ENCODE measurements around the gene PGAP3.
A peak's percentile ranks its signal among the peaks of the same experiment; 100 is the strongest.

The PGAP3 gene

DNA sequence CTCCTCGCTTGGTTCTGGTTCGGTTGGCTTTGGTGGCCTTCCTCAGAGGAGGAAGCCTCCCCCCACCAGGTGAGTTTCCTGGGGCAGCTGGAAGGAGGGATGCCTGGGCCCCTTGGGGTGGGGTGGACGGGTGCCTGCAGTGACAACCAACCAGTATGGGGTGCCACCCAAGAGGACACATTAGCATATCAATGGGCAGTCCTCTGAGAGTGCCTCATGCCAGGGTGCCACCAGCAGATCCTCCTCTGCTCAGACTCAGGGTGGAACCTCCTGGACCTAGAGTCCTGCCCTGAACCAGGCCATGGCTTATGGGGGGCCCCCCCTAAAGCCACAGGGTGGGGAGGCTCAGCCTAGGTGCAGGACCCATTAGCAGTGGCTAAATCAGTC, 58.4 kb downstream of the PGAP3 start:
- Histone ChIP-seq H3K36me3 (ENCODE audit: control insufficient read depth in 1 of 2, insufficient read depth in 2 of 2, low read depth in 1 of 2, low read length in 2 of 2) (no peaks in the 10 kb centered on the region), H2BK15ac (ENCODE audit: low read depth, poor library complexity, severe bottlenecking) (no peak overlapping the region), H3K79me1 (replicated peaks; ENCODE audit: low read length, poor library complexity, severe bottlenecking) (no peaks in the 10 kb centered on the region), H4K8ac (ENCODE audit: low read length) (no peak overlapping the region), H2AFZ (ENCODE audit: low read depth, low read length) (no peak overlapping the region), H2AK5ac (ENCODE audit: low read length, severe bottlenecking) (no peak overlapping the region), H3K27ac (ENCODE audit: low read length, poor library complexity, severe bottlenecking) (no peak overlapping the region), H3K4me1 (ENCODE audit: control insufficient read depth, insufficient read depth, low read depth, low read length) (peaks cover 24% of the 10 kb centered on the region), H2BK12ac (ENCODE audit: low read length in 2 of 2) (no peak overlapping the region), H3K4me3 (ENCODE audit: insufficient read depth in 1 of 2, low read depth in 1 of 2, low read length in 2 of 2) (no peak overlapping the region), H3K4me2 (ENCODE audit: low read length, poor library complexity, severe bottlenecking) (no peak overlapping the region), H2BK120ac (ENCODE audit: low read depth, low read length) (no peak overlapping the region), H3K14ac (ENCODE audit: low read length in 2 of 2) (no peak overlapping the region), H3K4ac (ENCODE audit: low read depth in 1 of 2, low read length in 2 of 2) (no peak overlapping the region), H3K9me3 (ENCODE audit: control insufficient read depth, low read length) (no peaks in the 10 kb centered on the region), H2BK5ac (ENCODE audit: low read depth, low read length, poor library complexity, severe bottlenecking) (no peak overlapping the region), H3K27me3 (ENCODE audit: control insufficient read depth in 1 of 2, insufficient read depth in 1 of 2, low read length in 2 of 2) (peaks cover 74 to 79% of the 10 kb centered on the region in 2 experiments), H4K91ac (ENCODE audit: low read length) (no peak overlapping the region), H3K18ac (ENCODE audit: low read depth in 1 of 2, low read length in 2 of 2) (no peak overlapping the region), H3K9ac (ENCODE audit: low read length) (no peak overlapping the region), H3K23ac (ENCODE audit: low read length in 2 of 2) (no peak overlapping the region)
- WGBS = 50% methylated on average over 2 of the region's 3 CpGs
- no peak for DNase-seq

DNA sequence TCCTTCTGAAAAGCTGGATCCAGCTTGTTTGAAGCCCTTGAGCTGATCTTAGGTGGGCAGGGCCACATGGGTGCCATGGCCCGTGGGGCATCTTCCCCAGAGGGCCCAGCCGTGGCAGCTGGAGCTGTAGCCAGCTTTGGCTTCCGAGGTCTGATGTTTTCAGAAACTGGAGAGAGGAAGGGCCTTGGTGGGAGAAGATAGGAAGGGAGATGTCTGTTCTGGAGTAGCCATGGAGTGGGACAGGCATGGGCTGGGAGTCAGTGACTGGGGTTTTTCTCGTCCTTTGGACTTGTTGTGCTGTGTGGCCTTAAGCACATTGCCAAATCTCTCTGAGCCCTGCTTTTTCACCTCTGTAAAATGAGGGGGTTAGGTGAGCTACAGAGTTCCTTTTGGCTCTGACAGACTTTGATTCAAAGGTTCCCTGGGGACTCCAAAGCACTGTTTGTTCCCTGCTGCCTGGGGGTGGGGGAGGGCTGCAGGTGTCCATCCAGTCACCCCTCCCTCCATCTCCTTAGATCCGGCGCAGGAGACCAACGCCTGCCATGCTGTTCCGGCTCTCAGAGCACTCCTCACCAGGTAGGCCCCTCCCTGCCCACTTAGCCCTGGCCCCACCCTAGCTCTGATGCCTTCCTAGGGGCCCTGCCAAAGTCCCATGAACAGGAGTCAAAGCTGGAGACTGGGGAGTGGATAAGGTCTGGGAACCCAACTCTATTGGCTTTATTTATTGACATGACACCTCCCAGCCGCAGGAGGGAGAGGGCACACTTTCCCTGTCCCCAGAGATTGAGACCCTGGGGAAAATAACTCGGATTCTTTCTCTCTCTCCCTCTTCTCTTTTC, 59.0 kb downstream of the PGAP3 start:
- Histone ChIP-seq H2BK15ac (ENCODE audit: low read depth, poor library complexity, severe bottlenecking) (no peak overlapping the region), H2BK12ac (ENCODE audit: low read length in 2 of 2) (no peak overlapping the region), H3K9ac (ENCODE audit: low read length) (no peak overlapping the region), H3K14ac (ENCODE audit: low read length in 2 of 2) (no peak overlapping the region), H2AK5ac (ENCODE audit: low read length, severe bottlenecking) (no peak overlapping the region), H4K8ac (ENCODE audit: low read length) (no peak overlapping the region), H3K4me2 (ENCODE audit: low read length, poor library complexity, severe bottlenecking) (no peak overlapping the region), H2BK5ac (ENCODE audit: low read depth, low read length, poor library complexity, severe bottlenecking) (no peak overlapping the region), H2BK120ac (ENCODE audit: low read depth, low read length) (no peak overlapping the region), H3K4me3 (ENCODE audit: insufficient read depth in 1 of 2, low read depth in 1 of 2, low read length in 2 of 2) (no peak overlapping the region), H3K9me3 (ENCODE audit: control insufficient read depth, low read length) (no peaks in the 10 kb centered on the region), H2AFZ (ENCODE audit: low read depth, low read length) (no peak overlapping the region), H4K91ac (ENCODE audit: low read length) (no peak overlapping the region), H3K4me1 (ENCODE audit: control insufficient read depth, insufficient read depth, low read depth, low read length) (peaks cover 24% of the 10 kb centered on the region), H3K4ac (ENCODE audit: low read depth in 1 of 2, low read length in 2 of 2) (no peak overlapping the region), H3K27ac (ENCODE audit: low read length, poor library complexity, severe bottlenecking) (no peak overlapping the region), H3K18ac (ENCODE audit: low read depth in 1 of 2, low read length in 2 of 2) (no peak overlapping the region), H3K27me3 (ENCODE audit: control insufficient read depth in 1 of 2, insufficient read depth in 1 of 2, low read length in 2 of 2) (peaks cover 77 to 82% of the 10 kb centered on the region in 2 experiments), H3K23ac (ENCODE audit: low read length in 2 of 2) (no peak overlapping the region), H3K79me1 (replicated peaks; ENCODE audit: low read length, poor library complexity, severe bottlenecking) (no peaks in the 10 kb centered on the region), H3K36me3 (ENCODE audit: control insufficient read depth in 1 of 2, insufficient read depth in 2 of 2, low read depth in 1 of 2, low read length in 2 of 2) (no peaks in the 10 kb centered on the region)
- DNase-seq = no peak
- 62% methylated on average over 8 of the region's 10 CpGs for WGBS

DNA sequence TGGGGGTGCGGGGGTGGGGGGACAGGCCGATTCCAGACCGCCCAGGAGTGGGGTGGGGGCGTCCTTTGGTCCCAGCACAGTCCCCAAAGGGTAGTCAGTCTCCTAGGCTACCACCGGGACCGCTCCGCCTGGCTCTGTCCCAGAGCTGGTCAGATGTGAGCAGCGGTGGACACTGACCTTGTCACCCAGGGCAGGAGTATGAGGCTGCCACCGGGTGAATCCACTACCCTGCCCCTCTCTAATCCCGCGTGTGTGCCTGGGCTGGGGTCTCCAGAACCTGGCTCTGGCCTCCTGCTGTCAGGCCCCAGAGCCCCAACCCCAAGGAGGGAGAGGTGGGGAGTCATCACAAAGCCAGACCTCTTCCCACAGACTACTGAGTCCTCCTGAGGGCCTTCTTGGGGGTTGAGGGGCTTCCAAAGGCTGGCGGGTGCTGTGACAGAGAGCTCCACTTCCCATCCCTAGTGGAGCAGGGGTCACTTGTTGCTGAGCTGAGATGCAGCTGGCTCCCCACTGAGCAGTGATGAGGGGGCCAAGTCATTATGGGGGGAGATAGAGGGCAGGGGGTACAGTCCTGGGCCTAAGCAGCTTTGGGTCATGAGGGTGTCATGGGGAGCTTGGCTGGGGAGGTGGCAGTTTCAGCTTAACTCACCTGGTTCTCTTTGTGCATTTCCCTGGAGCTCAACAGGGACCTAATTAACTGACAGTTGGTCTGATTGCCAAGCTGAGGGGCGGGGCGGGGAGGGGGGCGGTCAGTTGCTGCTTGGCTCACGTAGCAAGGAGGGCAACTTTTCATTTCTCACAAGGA, 59.9 kb downstream of the PGAP3 start:
- Histone ChIP-seq H3K27me3 (ENCODE audit: control insufficient read depth in 1 of 2, insufficient read depth in 1 of 2, low read length in 2 of 2) (peaks cover 81 to 86% of the 10 kb centered on the region in 2 experiments), H3K9ac (ENCODE audit: low read length) (no peak overlapping the region), H3K79me1 (replicated peaks; ENCODE audit: low read length, poor library complexity, severe bottlenecking) (no peaks in the 10 kb centered on the region), H3K27ac (ENCODE audit: low read length, poor library complexity, severe bottlenecking) (no peak overlapping the region), H2BK5ac (ENCODE audit: low read depth, low read length, poor library complexity, severe bottlenecking) (no peak overlapping the region), H3K9me3 (ENCODE audit: control insufficient read depth, low read length) (no peaks in the 10 kb centered on the region), H3K23ac (ENCODE audit: low read length in 2 of 2) (no peak overlapping the region), H3K4me1 (ENCODE audit: control insufficient read depth, insufficient read depth, low read depth, low read length) (peaks cover 24% of the 10 kb centered on the region), H2BK120ac (ENCODE audit: low read depth, low read length) (no peak overlapping the region), H3K14ac (ENCODE audit: low read length in 2 of 2) (no peak overlapping the region), H3K36me3 (ENCODE audit: control insufficient read depth in 1 of 2, insufficient read depth in 2 of 2, low read depth in 1 of 2, low read length in 2 of 2) (no peaks in the 10 kb centered on the region), H3K18ac (ENCODE audit: low read depth in 1 of 2, low read length in 2 of 2) (no peak overlapping the region), H4K8ac (ENCODE audit: low read length) (no peak overlapping the region), H2BK12ac (ENCODE audit: low read length in 2 of 2) (no peak overlapping the region), H2AK5ac (ENCODE audit: low read length, severe bottlenecking) (no peak overlapping the region), H3K4me2 (ENCODE audit: low read length, poor library complexity, severe bottlenecking) (no peak overlapping the region), H4K91ac (ENCODE audit: low read length) (no peak overlapping the region), H3K4ac (ENCODE audit: low read depth in 1 of 2, low read length in 2 of 2) (no peak overlapping the region), H3K4me3 (ENCODE audit: insufficient read depth in 1 of 2, low read depth in 1 of 2, low read length in 2 of 2) (peak overlapping the region in 1 of 2 experiments; percentile 9), H2BK15ac (ENCODE audit: low read depth, poor library complexity, severe bottlenecking) (no peak overlapping the region), H2AFZ (ENCODE audit: low read depth, low read length) (no peak overlapping the region)
- WGBS = 24% methylated on average over 14 of the region's 16 CpGs
- DNase-seq = no peak

DNA sequence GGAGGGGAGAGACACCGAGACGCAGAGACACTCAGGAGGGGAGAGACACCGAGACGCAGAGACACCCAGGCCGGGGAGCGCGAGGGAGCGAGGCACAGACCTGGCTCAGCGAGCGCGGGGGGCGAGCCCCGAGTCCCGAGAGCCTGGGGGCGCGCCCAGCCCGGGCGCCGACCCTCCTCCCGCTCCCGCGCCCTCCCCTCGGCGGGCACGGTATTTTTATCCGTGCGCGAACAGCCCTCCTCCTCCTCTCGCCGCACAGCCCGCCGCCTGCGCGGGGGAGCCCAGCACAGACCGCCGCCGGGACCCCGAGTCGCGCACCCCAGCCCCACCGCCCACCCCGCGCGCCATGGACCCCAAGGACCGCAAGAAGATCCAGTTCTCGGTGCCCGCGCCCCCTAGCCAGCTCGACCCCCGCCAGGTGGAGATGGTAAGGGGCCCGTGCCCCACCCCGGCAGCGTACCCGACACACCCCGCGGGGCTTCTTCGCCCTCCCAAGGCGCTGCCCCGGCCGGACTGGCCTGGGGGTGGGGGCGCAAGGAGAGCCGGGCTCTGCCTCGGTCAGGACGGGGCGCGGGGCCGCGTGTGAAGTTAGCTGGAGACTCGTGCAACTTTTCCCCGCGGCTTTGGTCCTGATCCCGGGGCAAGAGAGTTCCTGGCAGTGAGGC, 60.7 kb downstream of the PGAP3 start:
- Histone ChIP-seq H3K36me3 (ENCODE audit: control insufficient read depth in 1 of 2, insufficient read depth in 2 of 2, low read depth in 1 of 2, low read length in 2 of 2) (no peaks in the 10 kb centered on the region), H3K79me1 (replicated peaks; ENCODE audit: low read length, poor library complexity, severe bottlenecking) (no peaks in the 10 kb centered on the region), H3K14ac (ENCODE audit: low read length in 2 of 2) (no peak overlapping the region), H2BK120ac (ENCODE audit: low read depth, low read length) (no peak overlapping the region), H3K4ac (ENCODE audit: low read depth in 1 of 2, low read length in 2 of 2) (no peak overlapping the region), H4K8ac (ENCODE audit: low read length) (no peak overlapping the region), H4K91ac (ENCODE audit: low read length) (no peak overlapping the region), H3K23ac (ENCODE audit: low read length in 2 of 2) (peak overlapping the region in 1 of 2 experiments; percentile 51), H2BK12ac (ENCODE audit: low read length in 2 of 2) (no peak overlapping the region), H3K27ac (ENCODE audit: low read length, poor library complexity, severe bottlenecking) (no peak overlapping the region), H2BK5ac (ENCODE audit: low read depth, low read length, poor library complexity, severe bottlenecking) (no peak overlapping the region), H3K18ac (ENCODE audit: low read depth in 1 of 2, low read length in 2 of 2) (no peak overlapping the region), H3K4me2 (ENCODE audit: low read length, poor library complexity, severe bottlenecking) (peak overlapping the region; percentile 93), H3K9me3 (ENCODE audit: control insufficient read depth, low read length) (no peaks in the 10 kb centered on the region), H2BK15ac (ENCODE audit: low read depth, poor library complexity, severe bottlenecking) (no peak overlapping the region), H3K27me3 (ENCODE audit: control insufficient read depth in 1 of 2, insufficient read depth in 1 of 2, low read length in 2 of 2) (peaks cover 76 to 81% of the 10 kb centered on the region in 2 experiments), H2AK5ac (ENCODE audit: low read length, severe bottlenecking) (no peak overlapping the region), H2AFZ (ENCODE audit: low read depth, low read length) (no peak overlapping the region), H3K4me3 (ENCODE audit: insufficient read depth in 1 of 2, low read depth in 1 of 2, low read length in 2 of 2) (peak overlapping the region; percentile 49 to 62), H3K4me1 (ENCODE audit: control insufficient read depth, insufficient read depth, low read depth, low read length) (peaks cover 24% of the 10 kb centered on the region), H3K9ac (ENCODE audit: low read length) (peak overlapping the region; percentile 20)
- no peak for DNase-seq
- WGBS = 1% methylated on average over 66 of the region's 72 CpGs

Data from mesenchymal stem cell (in vitro differentiated cells and primary cell).